Mesenchymal stem cell (in vitro differentiated cells and primary cell): ENCODE data around the gene SCARB1.

Source experiments
- DNase-seq: peaks from one replicate; pipeline ENCODE4 v3.0.0-alpha.2; 2013
- H2AFZ ChIP-seq: one replicate; pipeline ENCODE4 v1.6.1; 2013; ENCODE audit warnings: low read depth, mild to moderate bottlenecking, control low read depth, inconsistent platforms, low read length, moderate library complexity
- H2AK5ac ChIP-seq: 2 replicates; pipeline ENCODE4 v1.6.1; 2013; ENCODE audit warnings: low read length, moderate library complexity, mild to moderate bottlenecking, inconsistent platforms; ENCODE audit not compliant: severe bottlenecking
- H2BK120ac ChIP-seq: one replicate; pipeline ENCODE4 v1.6.1; 2013; ENCODE audit warnings: low read depth, mild to moderate bottlenecking, inconsistent platforms, low read length, moderate library complexity
- H2BK12ac ChIP-seq, 2 experiments: one replicate each; pipeline ENCODE4 v1.6.1; 2013; ENCODE audit warnings: inconsistent platforms in 2 of 2, low read length in 2 of 2, mild to moderate bottlenecking in 2 of 2, moderate library complexity in 2 of 2, control low read depth in 1 of 2
- H2BK15ac ChIP-seq: one replicate; pipeline ENCODE4 v1.6.1; 2013; ENCODE audit warnings: mild to moderate bottlenecking, low read depth, inconsistent platforms; ENCODE audit not compliant: poor library complexity, severe bottlenecking
- H2BK5ac ChIP-seq: 2 replicates; pipeline ENCODE4 v1.6.1; 2013; ENCODE audit warnings: low read depth, mild to moderate bottlenecking, low read length, control low read depth, inconsistent platforms; ENCODE audit not compliant: poor library complexity, severe bottlenecking
- H3K14ac ChIP-seq, 2 experiments: one replicate each; pipeline ENCODE4 v1.6.1; 2013; ENCODE audit warnings: inconsistent platforms in 2 of 2, low read length in 2 of 2, control low read depth in 1 of 2, mild to moderate bottlenecking in 1 of 2, moderate library complexity in 1 of 2
- H3K18ac ChIP-seq, 2 experiments: one replicate each; pipeline ENCODE4 v1.6.1; 2013; ENCODE audit warnings: inconsistent platforms in 2 of 2, low read length in 2 of 2, control low read depth in 1 of 2, low read depth in 1 of 2, mild to moderate bottlenecking in 1 of 2
- H3K23ac ChIP-seq, 2 experiments: one replicate each; pipeline ENCODE4 v1.6.1; 2013; ENCODE audit warnings: inconsistent platforms in 2 of 2, low read length in 2 of 2, mild to moderate bottlenecking in 2 of 2, moderate library complexity in 2 of 2, control low read depth in 1 of 2
- H3K27ac ChIP-seq: 2 replicates; pipeline ENCODE4 v1.5.1; 2013; ENCODE audit warnings: mild to moderate bottlenecking, moderate library complexity, low read length, control low read depth, inconsistent platforms; ENCODE audit not compliant: poor library complexity, severe bottlenecking
- H3K27me3 ChIP-seq, 2 experiments: 2 replicates each; pipeline versions ENCODE4 v1.6.1 to v1.7.0; 2013; ENCODE audit warnings: low read length in 2 of 2, mild to moderate bottlenecking in 2 of 2, moderate library complexity in 2 of 2, control low read depth in 1 of 2, inconsistent platforms in 1 of 2; ENCODE audit not compliant: control insufficient read depth in 1 of 2, insufficient read depth in 1 of 2
- H3K36me3 ChIP-seq, 2 experiments: 2 replicates each; pipeline versions ENCODE4 v1.6.1 to v1.7.0; 2013; ENCODE audit warnings: low read length in 2 of 2, control low read depth in 1 of 2, inconsistent platforms in 1 of 2, low read depth in 1 of 2, mild to moderate bottlenecking in 1 of 2; ENCODE audit not compliant: insufficient read depth in 2 of 2, control insufficient read depth in 1 of 2
- H3K4ac ChIP-seq, 2 experiments: one replicate each; pipeline ENCODE4 v1.6.1; 2013; ENCODE audit warnings: inconsistent platforms in 2 of 2, low read length in 2 of 2, mild to moderate bottlenecking in 2 of 2, moderate library complexity in 2 of 2, control low read depth in 1 of 2, low read depth in 1 of 2
- H3K4me1 ChIP-seq: 2 replicates; pipeline ENCODE4 v1.6.1; 2013; ENCODE audit warnings: low read depth, low read length, control low read depth; ENCODE audit not compliant: control insufficient read depth, insufficient read depth
- H3K4me2 ChIP-seq: 2 replicates; pipeline ENCODE4 v1.6.1; 2013; ENCODE audit warnings: low read length, mild to moderate bottlenecking, inconsistent platforms; ENCODE audit not compliant: poor library complexity, severe bottlenecking
- H3K4me3 ChIP-seq, 2 experiments: 2 replicates each; pipeline versions ENCODE4 v1.5.1 to v1.7.0; 2013; ENCODE audit warnings: low read length in 2 of 2, mild to moderate bottlenecking in 2 of 2, control low read depth in 1 of 2, low read depth in 1 of 2; ENCODE audit not compliant: insufficient read depth in 1 of 2
- H3K79me1 ChIP-seq: replicated peaks from 2 replicates; pipeline ENCODE4 v1.6.1; 2013; ENCODE audit warnings: mild to moderate bottlenecking, control low read depth, low read length, inconsistent platforms; ENCODE audit not compliant: poor library complexity, severe bottlenecking
- H3K9ac ChIP-seq: 2 replicates; pipeline ENCODE4 v1.7.0; 2013; ENCODE audit warnings: mild to moderate bottlenecking, low read length, moderate library complexity
- H3K9me3 ChIP-seq: 2 replicates; pipeline ENCODE4 v1.7.0; 2013; ENCODE audit warnings: mild to moderate bottlenecking, low read length; ENCODE audit not compliant: control insufficient read depth
- H4K8ac ChIP-seq: one replicate; pipeline ENCODE4 v1.6.1; 2013; ENCODE audit warnings: inconsistent platforms, mild to moderate bottlenecking, low read length, moderate library complexity
- H4K91ac ChIP-seq: one replicate; pipeline ENCODE4 v1.6.1; 2013; ENCODE audit warnings: mild to moderate bottlenecking, low read length, inconsistent platforms
- WGBS: methylation state at CpG from one replicate; pipeline ENCODE4 v1.1.7; 2013; ENCODE audit warnings: mixed read lengths; 5-methylcytosine and 5-hydroxymethylcytosine counted together

The SCARB1 gene

DNA sequence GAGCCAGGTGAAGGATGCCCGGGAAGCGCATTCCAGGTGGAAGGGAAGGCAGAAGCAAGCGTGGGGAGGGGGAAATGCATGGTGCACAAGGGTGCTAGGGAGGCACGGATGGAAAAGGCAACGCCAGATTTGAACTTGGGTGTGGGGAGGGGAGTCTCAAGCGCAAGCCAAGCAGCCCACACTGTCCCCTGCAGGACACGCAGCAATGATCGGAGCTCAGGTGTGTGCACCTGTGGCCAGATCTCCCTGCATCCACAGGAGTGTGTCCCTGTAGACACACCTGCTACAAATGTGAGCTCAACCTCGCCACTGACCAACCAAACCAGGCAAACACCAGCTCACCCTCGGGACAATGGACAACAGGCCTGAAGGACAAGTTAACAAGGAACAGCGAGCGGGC is 63.2 kb downstream of the SCARB1 start:
- H2BK12ac ChIP-seq, result no peak overlapping the region
- no peak overlapping the region for H3K27ac ChIP-seq
- H3K27me3 ChIP-seq, result no peaks in the 10 kb centered on the region
- no peak overlapping the region for H3K14ac ChIP-seq
- no peak overlapping the region for H2BK5ac ChIP-seq
- DNase-seq, result no peak
- peaks cover 1% of the 10 kb centered on the region for H3K4me1 ChIP-seq
- 98% methylated on average over 12 of the region's 12 CpGs for WGBS
- H3K18ac ChIP-seq, result no peak overlapping the region
- H2BK120ac ChIP-seq, result no peak overlapping the region
- no peak overlapping the region for H2BK15ac ChIP-seq
- no peaks in the 10 kb centered on the region for H3K79me1 ChIP-seq
- H3K23ac ChIP-seq, result no peak overlapping the region
- H3K4me2 ChIP-seq, result no peak overlapping the region
- H3K4ac ChIP-seq, result no peak overlapping the region
- H4K91ac ChIP-seq, result no peak overlapping the region
- H3K4me3 ChIP-seq, result no peak overlapping the region
- H3K36me3 ChIP-seq, result peaks cover 3 to 41% of the 10 kb centered on the region in 2 experiments
- no peak overlapping the region for H3K9ac ChIP-seq
- H3K9me3 ChIP-seq, result no peaks in the 10 kb centered on the region
- no peak overlapping the region for H2AK5ac ChIP-seq
- no peak overlapping the region for H2AFZ ChIP-seq
- no peak overlapping the region for H4K8ac ChIP-seq

DNA sequence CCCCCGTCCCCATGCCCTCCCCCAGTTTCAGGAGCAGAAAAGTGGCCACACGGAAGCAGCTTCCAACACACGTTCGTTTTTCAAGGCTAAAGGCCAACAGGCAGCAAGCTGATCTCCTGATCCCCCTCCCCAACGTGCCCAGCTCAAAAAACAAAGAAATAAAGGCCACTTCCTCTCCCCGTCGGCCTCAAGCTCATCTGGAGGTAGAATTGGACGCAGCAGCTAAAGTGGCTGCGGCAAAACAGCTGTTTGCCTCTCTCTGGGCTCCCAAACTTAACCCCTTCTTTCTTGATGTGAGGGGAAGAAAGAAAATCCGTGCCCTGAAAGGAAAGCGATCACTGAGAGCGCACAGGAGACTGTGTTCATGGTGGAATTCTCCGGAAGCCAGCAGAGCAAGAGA is 66.3 kb downstream of the SCARB1 start:
- no peak overlapping the region for H2BK12ac ChIP-seq
- no peaks in the 10 kb centered on the region for H3K9me3 ChIP-seq
- 55% methylated on average over 13 of the region's 13 CpGs for WGBS
- H2BK120ac ChIP-seq, result no peak overlapping the region
- no peak overlapping the region for H2BK5ac ChIP-seq
- H2AFZ ChIP-seq, result no peak overlapping the region
- no peak overlapping the region for H3K14ac ChIP-seq
- no peak overlapping the region for H3K23ac ChIP-seq
- no peak overlapping the region for H2BK15ac ChIP-seq
- no peak overlapping the region for H3K27ac ChIP-seq
- H4K8ac ChIP-seq, result no peak overlapping the region
- no peaks in the 10 kb centered on the region for H3K27me3 ChIP-seq
- no peak overlapping the region for H3K9ac ChIP-seq
- peaks cover 7% of the 10 kb centered on the region for H3K4me1 ChIP-seq
- H3K79me1 ChIP-seq, result no peaks in the 10 kb centered on the region
- H3K18ac ChIP-seq, result no peak overlapping the region
- no peak overlapping the region for H2AK5ac ChIP-seq
- H3K36me3 ChIP-seq, result peaks cover 0 to 20% of the 10 kb centered on the region in 2 experiments
- no peak for DNase-seq
- H4K91ac ChIP-seq, result no peak overlapping the region
- H3K4me2 ChIP-seq, result no peak overlapping the region
- no peak overlapping the region for H3K4ac ChIP-seq
- no peak overlapping the region for H3K4me3 ChIP-seq

DNA sequence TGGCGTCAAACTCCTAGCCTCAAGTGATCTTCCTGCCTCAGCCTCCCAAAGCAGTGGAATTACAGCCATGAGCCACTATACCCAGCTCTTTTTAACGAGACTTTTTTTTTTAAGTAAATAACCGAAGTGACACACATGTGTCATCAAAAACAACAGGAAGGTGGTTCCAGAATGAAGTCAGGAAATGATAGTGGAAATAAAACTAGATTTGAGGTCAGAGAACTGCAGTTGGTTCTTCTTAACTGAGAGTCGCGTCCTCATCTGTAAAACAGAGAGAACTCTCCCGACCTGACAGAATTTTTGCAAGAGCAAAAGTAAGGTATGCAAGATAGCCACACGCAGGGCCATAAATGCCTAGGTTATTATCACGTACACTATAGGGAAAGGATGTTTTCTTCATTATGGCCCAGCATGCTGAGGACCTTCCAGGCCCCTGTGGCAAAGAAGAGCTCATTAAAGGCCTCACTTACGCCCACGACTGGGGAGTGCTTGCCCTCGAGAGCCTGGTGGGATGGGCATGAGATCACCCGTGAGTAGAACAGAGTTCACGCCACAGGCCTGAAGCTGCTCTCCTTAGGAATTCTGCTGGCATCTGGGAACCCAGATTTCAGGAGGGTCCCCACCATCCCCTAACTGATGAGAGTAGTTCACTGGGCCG is 67.2 kb downstream of the SCARB1 start:
- Histone ChIP-seq H3K18ac (no peak overlapping the region), H2AK5ac (no peak overlapping the region), H3K14ac (no peak overlapping the region), H3K27me3 (no peaks in the 10 kb centered on the region), H3K4me2 (no peak overlapping the region), H2AFZ (no peak overlapping the region), H4K8ac (no peak overlapping the region), H3K27ac (no peak overlapping the region), H3K23ac (no peak overlapping the region), H3K79me1 (no peaks in the 10 kb centered on the region), H3K4me1 (peaks cover 7% of the 10 kb centered on the region), H3K9ac (no peak overlapping the region), H3K9me3 (no peaks in the 10 kb centered on the region), H2BK5ac (no peak overlapping the region), H4K91ac (no peak overlapping the region), H3K4me3 (no peak overlapping the region), H2BK120ac (no peak overlapping the region), H3K4ac (no peak overlapping the region), H3K36me3 (peaks cover under 1 to 19% of the 10 kb centered on the region in 2 experiments), H2BK15ac (no peak overlapping the region), H2BK12ac (no peak overlapping the region)
- no peak for DNase-seq
- WGBS, result 92% methylated on average over 13 of the region's 14 CpGs

DNA sequence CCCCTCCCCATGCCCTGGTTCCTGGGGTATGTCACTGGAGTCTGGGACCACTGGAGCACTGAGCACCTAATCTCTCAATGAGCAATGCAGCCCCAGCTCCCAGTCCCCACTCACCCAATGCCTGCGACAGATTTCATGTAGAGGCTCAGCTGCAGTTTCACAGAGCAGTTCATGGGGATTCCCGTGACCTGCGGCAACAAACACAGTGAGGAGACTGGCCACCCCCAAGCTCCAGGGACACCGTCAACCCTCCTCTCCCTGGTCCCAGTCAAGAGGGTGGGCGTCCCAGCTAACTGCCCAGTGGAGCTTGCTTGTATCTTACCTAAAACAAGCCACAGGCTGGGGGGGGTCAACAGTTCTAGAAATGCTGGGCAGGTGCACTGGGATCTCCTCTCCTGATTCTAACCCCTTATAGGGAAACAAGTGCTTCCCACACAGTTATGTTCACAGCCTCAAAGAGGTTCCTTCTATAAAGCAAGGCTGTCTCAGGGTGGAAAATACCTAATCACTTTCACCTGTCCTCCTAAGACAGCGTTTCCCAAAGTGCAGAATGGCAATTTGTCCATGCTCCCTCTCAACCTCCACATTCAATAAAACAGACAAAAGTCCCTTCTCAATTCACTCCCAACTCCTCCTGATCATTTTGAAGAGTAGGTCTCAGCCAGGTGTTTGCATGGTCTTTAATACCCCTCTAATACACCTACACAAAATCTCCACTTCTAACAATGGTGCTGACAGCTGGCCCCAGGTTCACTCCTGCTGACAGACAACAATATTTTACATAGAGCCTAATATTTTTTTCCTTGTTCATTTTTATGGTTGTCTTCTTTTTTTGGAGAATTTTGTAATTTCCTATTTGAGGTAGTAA is 68.3 kb downstream of the SCARB1 start:
- Histone ChIP-seq H3K18ac (no peak overlapping the region), H3K79me1 (no peaks in the 10 kb centered on the region), H3K9me3 (no peaks in the 10 kb centered on the region), H3K4ac (no peak overlapping the region), H2BK12ac (no peak overlapping the region), H4K91ac (no peak overlapping the region), H2BK5ac (no peak overlapping the region), H2BK120ac (no peak overlapping the region), H3K27me3 (no peaks in the 10 kb centered on the region), H2AFZ (no peak overlapping the region), H3K27ac (no peak overlapping the region), H3K36me3 (peaks cover 3 to 23% of the 10 kb centered on the region in 2 experiments), H3K4me3 (no peak overlapping the region), H3K4me2 (no peak overlapping the region), H2BK15ac (no peak overlapping the region), H2AK5ac (peak overlapping the region; percentile 17), H3K23ac (no peak overlapping the region), H3K4me1 (peaks cover 7% of the 10 kb centered on the region), H3K9ac (no peak overlapping the region), H3K14ac (no peak overlapping the region), H4K8ac (no peak overlapping the region)
- 97% methylated on average over 6 of the region's 6 CpGs for WGBS
- DNase-seq, result no peak
